A549 treated with AZD2906 at 1 μM for 4 hours (cell line): ENCODE results near the gene SRP19. TPM values are rescaled to one million over a fixed set of nuclear protein-coding genes. Genes with fewer than 3 reads are reported as not detected.

Source experiments
- total RNA-seq: library from RNA; stranded (reverse); fragments of 200-300 nt; extraction: Qiagen RNA extraction; gene quantifications from 5 replicates; pipeline ENCODE4 v1.2.3, GENCODE V29; 2022

The SRP19 gene
- total RNA-seq: 71.3 to 85.3 TPM (median 75.9 TPM) in 5 replicates

DNA sequence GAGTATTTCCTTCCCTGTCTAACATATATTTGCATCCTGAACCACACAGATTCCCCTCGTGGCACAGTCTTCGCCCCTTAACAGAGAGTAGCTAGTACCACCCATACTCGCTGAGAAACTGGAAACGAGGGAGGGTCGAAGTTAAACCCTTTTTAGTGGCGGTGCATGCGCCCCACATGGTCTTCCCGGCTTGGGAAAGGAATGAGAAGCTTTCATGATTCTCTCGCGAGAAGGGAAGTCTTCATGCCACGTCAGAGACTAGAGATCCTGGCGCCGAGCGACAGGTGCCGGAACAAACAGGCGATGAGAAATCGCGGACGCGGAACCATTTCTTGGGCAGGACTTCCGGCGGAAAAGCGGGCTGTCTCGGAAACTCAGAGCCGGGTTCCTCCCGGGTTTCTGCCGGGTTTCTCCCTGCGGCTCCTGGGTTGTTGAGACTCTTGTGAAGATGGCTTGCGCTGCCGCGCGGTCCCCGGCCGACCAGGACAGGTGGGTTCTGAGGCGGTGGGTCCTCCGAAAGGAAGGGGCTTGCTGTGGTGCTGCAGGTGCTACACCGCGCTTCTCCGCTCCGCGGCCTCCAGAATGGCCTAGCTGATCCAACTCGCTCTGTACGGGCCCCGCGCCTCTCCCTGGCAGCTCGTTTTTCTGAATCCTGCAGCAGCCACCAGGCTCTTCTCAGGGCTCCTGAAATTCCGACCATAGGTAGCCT, at the start of gene SRP19:
Gene SRP19 (plus strand): TSS at position 359 of the 709 bp plus-strand sequence. CDS start 90 bp downstream, at position 449.

Other genes starting within 250 kb of the SRP19 start
- gene APC, start 123.4 kb upstream of the SRP19 start, total RNA-seq: 6.1 to 11.2 TPM (median 8.5 TPM) in 5 replicates
- 125 to 151 TPM (median 140 TPM) in 5 replicates for gene REEP5, start 60.9 kb downstream of the SRP19 start, total RNA-seq
- gene DCP2, start 115.5 kb downstream of the SRP19 start, total RNA-seq: 8.1 to 13.1 TPM (median 9.8 TPM) in 5 replicates